T-cell (primary cell): ENCODE data around the gene RIC8B. TPM values are rescaled to one million over a fixed set of nuclear protein-coding genes. Genes with fewer than 3 reads are reported as not detected.

Source experiments
- ATAC-seq, 4 experiments: fragments of 200-7000 bp in 3 of 4; fragments of 150-1000 bp in 1 of 4; cut with Tn5 transposase; replicated peaks in 1 of 4; 1 replicate in 3 of 4; 2 replicates in 1 of 4; pipeline ENCODE4 v1.10.0; 2021; ENCODE audit warnings: moderate library complexity in 3 of 4, mild to moderate bottlenecking in 2 of 4, moderate number of reproducible peaks in 1 of 4
- CTCF ChIA-PET, 2 donors: fragments of 300-600 bp; sonication (Branson Sonifier 250); formaldehyde crosslinking; loops; one replicate each; lab custom pipeline; 2022; ENCODE audit warnings: antibody characterized with exemption in 2 of 2; lab: Charles Lee
- POLR2A ChIA-PET, 2 donors: fragments of 300-600 bp; sonication (Branson Sonifier 250); formaldehyde crosslinking; loops; one replicate each; lab custom pipeline; 2022; ENCODE audit warnings: antibody characterized with exemption in 2 of 2; lab: Charles Lee
- DNase-seq, 35 experiments: peaks; one replicate each; pipeline versions ENCODE4 v3.0.0 to v3.0.0-alpha.2; 2013 to 2023
- H3K27ac ChIP-seq: one replicate; pipeline ENCODE4 v1.5.1; 2013; ENCODE audit warnings: low read length
- H3K27me3 ChIP-seq, 2 experiments: replicated peaks in 1 of 2; 1 replicate in 1 of 2; 2 replicates in 1 of 2; pipeline versions ENCODE4 v1.6.1 to v1.7.0; 2013; ENCODE audit warnings: low read length in 1 of 2, mixed read lengths in 1 of 2; ENCODE audit not compliant: control insufficient read depth in 2 of 2, insufficient read depth in 2 of 2; ENCODE audit errors: extremely low read depth in 1 of 2
- H3K36me3 ChIP-seq, 2 donors: 1 replicate in 1 of 2; 2 replicates in 1 of 2; pipeline versions ENCODE4 v1.6.1 to v1.7.0; 2013; ENCODE audit warnings: low read length in 1 of 2; ENCODE audit not compliant: control insufficient read depth in 2 of 2, insufficient read depth in 1 of 2; ENCODE audit errors: extremely low read depth in 1 of 2
- H3K4me1 ChIP-seq, 2 experiments: 1 replicate in 1 of 2; 2 replicates in 1 of 2; pipeline versions ENCODE4 v1.6.1 to v1.7.0; 2013; ENCODE audit warnings: low read length in 2 of 2, mixed read lengths in 1 of 2; ENCODE audit not compliant: insufficient read depth in 2 of 2, control insufficient read depth in 1 of 2; ENCODE audit errors: extremely low read depth in 1 of 2
- H3K4me3 ChIP-seq, 2 donors: 1 replicate in 1 of 2; 2 replicates in 1 of 2; pipeline versions ENCODE4 v1.5.1 to v1.7.0; 2013; ENCODE audit warnings: mild to moderate bottlenecking in 2 of 2, low read length in 1 of 2, moderate library complexity in 1 of 2; ENCODE audit not compliant: control insufficient read depth in 1 of 2; ENCODE audit errors: extremely low read depth in 1 of 2
- H3K9me3 ChIP-seq: 2 replicates; pipeline ENCODE4 v1.7.0; 2013
- H3K27ac Mint-ChIP-seq, 2 donors: one replicate each; pipeline ENCODE4 v1.8.0; 2020 to 2021; ENCODE audit warnings: mild to moderate bottlenecking in 2 of 2, mixed read lengths in 2 of 2
- H3K27me3 Mint-ChIP-seq, 2 donors: one replicate each; pipeline ENCODE4 v1.8.0; 2021 to 2022; ENCODE audit warnings: mixed read lengths in 2 of 2
- H3K36me3 Mint-ChIP-seq: one replicate; pipeline ENCODE4 v1.8.0; 2021; ENCODE audit warnings: mixed read lengths
- H3K4me1 Mint-ChIP-seq, 3 donors: one replicate each; pipeline ENCODE4 v1.8.0; 2020 to 2022; ENCODE audit warnings: mixed read lengths in 3 of 3, mild to moderate bottlenecking in 1 of 3
- H3K4me3 Mint-ChIP-seq, 3 donors: one replicate each; pipeline ENCODE4 v1.8.0; 2020 to 2022; ENCODE audit warnings: mild to moderate bottlenecking in 3 of 3, mixed read lengths in 3 of 3, moderate library complexity in 3 of 3
- H3K9me3 Mint-ChIP-seq, 3 donors: one replicate each; pipeline ENCODE4 v1.8.0; 2020 to 2022; ENCODE audit warnings: mixed read lengths in 3 of 3
- WGBS: methylation state at CpG from one replicate; pipeline ENCODE4 v1.1.5; 2013; ENCODE audit warnings: missing lambda C conversion rate; ENCODE audit not compliant: insufficient coverage; 5-methylcytosine and 5-hydroxymethylcytosine counted together
- total RNA-seq, 35 experiments: library from RNA in 6 of 35; stranded (reverse) in 6 of 35; fragments of 120-200 nt in 1 of 35; gene quantifications; one replicate each; pipeline versions ENCODE4 v1.2.1 to v1.2.4 and lab custom pipeline; 2013 to 2026

Gene RIC8B
- total RNA-seq, 5 donors from 2014 or later (not counting 1 experiment from before 2014, with no cell fraction given), result 12.9 to 16.7 (median 13.9) TPM

DNA sequence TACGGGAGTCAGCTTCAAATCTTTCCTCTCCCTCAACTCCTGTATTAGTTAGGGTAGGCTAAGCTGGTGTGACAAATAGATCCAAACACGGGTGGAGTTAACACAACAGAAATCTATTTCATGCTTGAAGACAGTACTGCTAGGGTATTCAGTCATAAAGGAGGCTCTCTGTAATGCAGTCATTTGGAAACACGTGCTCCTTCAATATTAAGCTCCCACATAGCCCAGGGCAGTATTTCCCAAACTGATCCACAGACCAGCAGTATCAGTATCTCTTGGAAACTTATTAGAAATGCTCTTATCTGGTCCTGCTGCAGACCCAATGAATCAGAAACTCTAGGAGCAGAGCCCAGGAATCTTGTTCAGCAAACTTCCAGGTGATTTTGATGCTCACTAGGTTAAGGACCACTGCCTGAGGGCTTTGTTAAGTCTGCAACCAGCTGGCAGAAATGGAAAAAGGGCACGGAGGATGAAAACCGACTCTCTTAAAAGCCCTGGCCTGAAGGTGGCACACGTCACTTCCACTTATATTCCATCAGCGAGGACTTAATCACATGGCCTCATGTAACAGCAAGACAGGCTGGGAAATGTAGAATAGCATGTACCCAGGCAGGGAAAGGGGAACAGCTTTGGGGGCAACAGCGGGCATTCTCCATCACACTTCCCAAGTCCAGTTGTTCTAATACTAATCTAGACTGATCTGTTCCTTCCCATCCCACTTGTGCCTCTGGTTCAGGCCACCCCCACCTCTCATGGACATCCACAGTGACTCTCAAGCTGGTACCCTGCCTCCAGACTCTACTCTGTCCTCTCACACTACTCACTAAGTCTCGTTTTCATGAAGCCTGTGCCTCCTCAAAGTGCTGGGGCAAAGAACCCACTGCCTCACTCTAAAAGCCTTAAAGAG lies 38.2 kb upstream of the RIC8B start:
- ATAC-seq (peak in 3 of 4 experiments; percentile 43 to 76 (median 59)), DNase-seq (peak in 12 of 35 experiments; percentile 5 to 59 (median 13))
- Histone ChIP-seq H3K27ac (no peak overlapping the region), H3K27me3 (no peaks in the 10 kb centered on the region), H3K4me3 (no peak overlapping the region), H3K9me3 (no peaks in the 10 kb centered on the region), H3K36me3 (no peaks in the 10 kb centered on the region), H3K4me1 (no peaks in the 10 kb centered on the region)
- Mint-ChIP-seq H3K27me3 (peaks cover 0 to 2% of the 10 kb centered on the region in 2 donors), H3K27ac (no peak overlapping the region), H3K4me1 (peaks cover 5 to 17% (median 7%) of the 10 kb centered on the region in 3 donors), H3K4me3 (no peak overlapping the region), H3K9me3 (no peaks in the 10 kb centered on the region), H3K36me3 (peaks cover 4% of the 10 kb centered on the region)
- ChIA-PET CTCF (interaction anchor here (0.5 to 2.6 kb wide), 5 partner anchors 17 to 455 kb away, joined by 3 to 15 read pairs (median 3); no protein-coding TSS in a partner anchor), POLR2A (interaction anchor here in 1 of 2 donors (0.7 kb wide), 1 partner anchor 85 kb away, joined by 20 read pairs; no protein-coding TSS in a partner anchor)
- 75% methylated on average over 1 of the region's 9 CpGs for WGBS

DNA sequence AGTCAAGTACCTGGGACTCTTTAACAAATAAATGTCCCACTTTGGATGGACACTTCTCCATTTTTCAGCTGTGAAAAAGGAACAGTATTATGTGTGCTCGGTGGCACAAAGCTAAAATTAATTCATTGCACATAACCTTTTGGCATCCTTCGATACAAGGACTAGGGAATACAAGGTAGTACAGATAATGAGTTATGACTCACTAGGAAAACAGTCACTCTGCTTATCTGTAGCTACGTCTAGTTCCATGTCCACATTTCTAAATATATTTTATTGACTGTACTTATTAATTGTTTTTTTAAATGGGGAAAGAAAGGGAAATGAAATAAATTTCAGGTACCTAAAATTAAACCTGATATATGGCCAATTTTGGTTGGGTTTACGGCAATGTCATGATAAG lies 35.2 kb upstream of the RIC8B start:
- WGBS, result 100% methylated on average over 1 of the region's 4 CpGs
- peaks cover 0 to 2% of the 10 kb centered on the region in 2 donors for H3K27me3 Mint-ChIP-seq

GRCh38 chr12:106739815-106740530 lies 34.5 kb upstream of the RIC8B start:
- POLR2A ChIA-PET, result interaction anchor here in 1 of 2 donors (0.6 kb wide), 1 partner anchor 26 kb away, joined by 6 read pairs; no protein-coding TSS in a partner anchor
- no peaks in the 10 kb centered on the region for H3K9me3 Mint-ChIP-seq
- H3K27me3 ChIP-seq, result peaks cover 0 to 5% of the 10 kb centered on the region in 2 experiments
- ATAC-seq (no peak), DNase-seq (no peak)
- no peak overlapping the region for H3K4me3 ChIP-seq
- H3K27ac Mint-ChIP-seq, result no peak overlapping the region
- no peak overlapping the region for H3K4me3 Mint-ChIP-seq
- CTCF ChIA-PET, result interaction anchor here in 1 of 2 donors (0.9 kb wide), 1 partner anchor 11 kb away, joined by 3 read pairs; no protein-coding TSS in a partner anchor
- no peaks in the 10 kb centered on the region for H3K36me3 Mint-ChIP-seq
- no peaks in the 10 kb centered on the region for H3K4me1 ChIP-seq
- H3K27me3 Mint-ChIP-seq, result peaks cover 0 to 2% of the 10 kb centered on the region in 2 donors
- WGBS, result 82% methylated on average over 7 of the region's 10 CpGs
- H3K27ac ChIP-seq, result no peak overlapping the region
- H3K4me1 Mint-ChIP-seq, result peaks cover 5 to 17% (median 7%) of the 10 kb centered on the region in 3 donors
- H3K9me3 ChIP-seq, result no peaks in the 10 kb centered on the region
- no peaks in the 10 kb centered on the region for H3K36me3 ChIP-seq

More for the DNA sequence above, 35.2 kb upstream of the RIC8B start:
- Mint-ChIP-seq H3K27ac (no peak overlapping the region), H3K4me3 (no peak overlapping the region), H3K36me3 (no peaks in the 10 kb centered on the region), H3K9me3 (no peaks in the 10 kb centered on the region), H3K4me1 (peaks cover 5 to 17% (median 7%) of the 10 kb centered on the region in 3 donors)
- no peak overlapping the region for H3K4me3 ChIP-seq
- H3K27me3 ChIP-seq, result peaks cover 0 to 5% of the 10 kb centered on the region in 2 experiments
- no peaks in the 10 kb centered on the region for H3K36me3 ChIP-seq
- ChIA-PET POLR2A (no interaction called here), CTCF (interaction anchor here (0.5 kb wide), 2 partner anchors 56 to 196 kb away, joined by 3 read pairs; no protein-coding TSS in a partner anchor)
- ATAC-seq (no peak), DNase-seq (no peak)
- no peaks in the 10 kb centered on the region for H3K9me3 ChIP-seq
- no peak overlapping the region for H3K27ac ChIP-seq
- no peaks in the 10 kb centered on the region for H3K4me1 ChIP-seq

DNA sequence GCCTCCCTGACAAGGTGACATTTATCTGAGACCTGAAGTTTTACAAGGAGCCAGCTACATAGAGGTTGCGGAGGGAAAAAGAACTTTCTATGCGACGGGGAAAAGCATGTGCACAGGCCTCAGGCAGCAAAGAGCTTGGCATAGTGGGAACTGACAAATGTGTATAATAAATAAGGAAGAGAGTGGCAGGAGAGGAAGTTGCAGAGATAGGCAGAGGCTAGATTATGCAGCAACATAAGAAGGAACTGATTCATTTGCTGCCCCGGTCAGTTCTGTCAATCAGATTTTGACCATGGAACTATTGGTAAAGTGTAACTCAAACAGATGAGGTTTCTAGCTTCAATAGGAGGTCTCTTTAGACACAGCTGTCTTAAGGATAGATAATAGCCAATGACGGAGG lies 33.7 kb upstream of the RIC8B start:
- no peaks in the 10 kb centered on the region for H3K36me3 Mint-ChIP-seq
- ATAC-seq (no peak), DNase-seq (no peak)
- peaks cover 5 to 17% (median 7%) of the 10 kb centered on the region in 3 donors for H3K4me1 Mint-ChIP-seq
- Histone ChIP-seq H3K36me3 (no peaks in the 10 kb centered on the region), H3K27me3 (peaks cover 0 to 5% of the 10 kb centered on the region in 2 experiments), H3K27ac (no peak overlapping the region), H3K4me1 (no peaks in the 10 kb centered on the region), H3K9me3 (no peaks in the 10 kb centered on the region), H3K4me3 (no peak overlapping the region)
- ChIA-PET POLR2A (no interaction called here), CTCF (interaction anchor here in 1 of 2 donors (1.0 kb wide), 1 partner anchor 101 kb away, joined by 3 read pairs; no protein-coding TSS in a partner anchor)
- H3K27ac Mint-ChIP-seq, result no peak overlapping the region
- H3K4me3 Mint-ChIP-seq, result no peak overlapping the region
- WGBS, result 80% methylated on average over 4 of the region's 5 CpGs
- H3K27me3 Mint-ChIP-seq, result peaks cover 0 to 2% of the 10 kb centered on the region in 2 donors
- no peaks in the 10 kb centered on the region for H3K9me3 Mint-ChIP-seq

- H3K27me3 Mint-ChIP-seq, result peaks cover 0 to 2% of the 10 kb centered on the region in 2 donors
- no peaks in the 10 kb centered on the region for H3K9me3 Mint-ChIP-seq
- H3K4me1 ChIP-seq, result peaks cover 0 to under 1% of the 10 kb centered on the region in 2 experiments
- H3K4me3 Mint-ChIP-seq, result no peak overlapping the region
- no peaks in the 10 kb centered on the region for H3K9me3 ChIP-seq
- no peaks in the 10 kb centered on the region for H3K36me3 Mint-ChIP-seq
- peaks cover 5 to 14% (median 6%) of the 10 kb centered on the region in 3 donors for H3K4me1 Mint-ChIP-seq
- H3K4me3 ChIP-seq, result no peak overlapping the region
- H3K27ac Mint-ChIP-seq, result no peak overlapping the region
- no peak overlapping the region for H3K27ac ChIP-seq
- peaks cover 0 to 5% of the 10 kb centered on the region in 2 experiments for H3K27me3 ChIP-seq
- POLR2A ChIA-PET, result no interaction called here
- whole genome bisulfite sequencing, result no CpG with 5 or more reads among the region's 2 CpGs
- CTCF ChIA-PET, result interaction anchor here in 1 of 2 donors (1.0 kb wide), 1 partner anchor 101 kb away, joined by 3 read pairs; no protein-coding TSS in a partner anchor
- H3K36me3 ChIP-seq, result no peaks in the 10 kb centered on the region
- DNase-seq (no peak), ATAC-seq (no peak)
Observed at GRCh38 chr12:106741247-106741646, 33.2 kb upstream of the RIC8B start.
